ENCODE measurements around the gene ANKH.

ANKH gene

DNA sequence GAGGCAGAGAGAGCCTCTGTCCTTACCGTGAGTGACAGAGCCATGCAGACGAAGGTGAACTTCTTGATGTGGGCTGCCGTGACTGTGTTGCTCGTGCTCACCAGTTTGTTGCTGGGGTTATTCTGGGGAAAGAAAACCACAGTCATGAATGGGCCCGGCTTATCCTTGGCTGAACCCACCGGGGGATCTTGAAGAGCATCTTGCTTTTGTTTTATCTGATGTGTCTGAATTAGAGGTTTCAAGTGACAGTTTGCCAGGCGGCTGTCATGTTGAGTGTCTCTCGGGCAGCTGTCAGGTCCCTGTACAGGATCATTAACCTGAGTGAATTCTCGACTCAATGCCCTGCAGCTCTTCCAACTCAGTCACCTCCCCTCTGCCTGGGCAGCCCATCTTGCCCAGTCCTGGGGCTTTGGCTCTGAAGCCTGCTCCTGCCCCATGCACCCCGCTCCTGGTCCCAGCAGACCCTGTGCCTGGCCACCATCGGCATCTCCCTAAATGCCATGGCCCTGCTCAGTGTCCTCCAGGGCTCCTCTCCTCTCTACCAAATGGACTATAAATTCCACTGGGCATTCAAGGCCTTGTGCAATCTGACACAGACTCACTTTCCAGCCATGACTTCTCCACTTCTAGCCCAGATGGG, 129.7 kb downstream of the ANKH start:
- no peak for TF ChIP-seq EZH2 (IDR thresholded peaks at IDR 0.05; ENCODE audit: borderline replicate concordance, low read depth, low read length, severe bottlenecking)
- TF ChIP-seq, protein P1, sequence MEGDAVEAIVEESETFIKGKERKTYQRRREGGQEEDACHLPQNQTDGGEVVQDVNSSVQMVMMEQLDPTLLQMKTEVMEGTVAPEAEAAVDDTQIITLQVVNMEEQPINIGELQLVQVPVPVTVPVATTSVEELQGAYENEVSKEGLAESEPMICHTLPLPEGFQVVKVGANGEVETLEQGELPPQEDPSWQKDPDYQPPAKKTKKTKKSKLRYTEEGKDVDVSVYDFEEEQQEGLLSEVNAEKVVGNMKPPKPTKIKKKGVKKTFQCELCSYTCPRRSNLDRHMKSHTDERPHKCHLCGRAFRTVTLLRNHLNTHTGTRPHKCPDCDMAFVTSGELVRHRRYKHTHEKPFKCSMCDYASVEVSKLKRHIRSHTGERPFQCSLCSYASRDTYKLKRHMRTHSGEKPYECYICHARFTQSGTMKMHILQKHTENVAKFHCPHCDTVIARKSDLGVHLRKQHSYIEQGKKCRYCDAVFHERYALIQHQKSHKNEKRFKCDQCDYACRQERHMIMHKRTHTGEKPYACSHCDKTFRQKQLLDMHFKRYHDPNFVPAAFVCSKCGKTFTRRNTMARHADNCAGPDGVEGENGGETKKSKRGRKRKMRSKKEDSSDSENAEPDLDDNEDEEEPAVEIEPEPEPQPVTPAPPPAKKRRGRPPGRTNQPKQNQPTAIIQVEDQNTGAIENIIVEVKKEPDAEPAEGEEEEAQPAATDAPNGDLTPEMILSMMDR (IDR thresholded peaks at IDR 0.05; ENCODE audit: borderline replicate concordance, extremely low read depth, low read length, poor library complexity, severe bottlenecking): no peak
- H3K4me1 ChIP-seq (ENCODE audit: insufficient read depth, low read length): peaks cover 26% of the 10 kb centered on the region
- H3K4me3 ChIP-seq (ENCODE audit: low read depth in 1 of 2, low read length in 2 of 2): no peak overlapping the region
- peak overlapping the region; percentile 16; the same call in 1 of the 2 replicates for H3K9ac ChIP-seq (ENCODE audit: low read depth, low read length)
- peak; percentile 77 for DNase-seq
- no peaks in the 10 kb centered on the region for H3K9me3 ChIP-seq (ENCODE audit: insufficient read depth, low read length, severe bottlenecking)
- 0 out of 2 replicates have a peak overlapping the region, but pooled peaks have one; percentile 15 for H3K4me2 ChIP-seq (ENCODE audit: insufficient read depth, low read length)
- H4K20me1 ChIP-seq (ENCODE audit: insufficient read depth, low read length): peaks cover 10% of the 10 kb centered on the region
- no peaks in the 10 kb centered on the region for H3K27me3 ChIP-seq (ENCODE audit: insufficient read depth, low read length, poor library complexity)
- H3K27ac ChIP-seq (ENCODE audit: low read length): peak overlapping the region; percentile 76
- ATAC-seq (ENCODE audit: insufficient read depth, low read depth): peak; percentile 92
- peaks cover 68% of the 10 kb centered on the region for H3K36me3 ChIP-seq (ENCODE audit: insufficient read depth, low read length)
- H2AFZ ChIP-seq (ENCODE audit: low read depth, low read length): no peak overlapping the region
- H3K79me2 ChIP-seq (ENCODE audit: insufficient read depth, low read length): no peaks in the 10 kb centered on the region

DNA sequence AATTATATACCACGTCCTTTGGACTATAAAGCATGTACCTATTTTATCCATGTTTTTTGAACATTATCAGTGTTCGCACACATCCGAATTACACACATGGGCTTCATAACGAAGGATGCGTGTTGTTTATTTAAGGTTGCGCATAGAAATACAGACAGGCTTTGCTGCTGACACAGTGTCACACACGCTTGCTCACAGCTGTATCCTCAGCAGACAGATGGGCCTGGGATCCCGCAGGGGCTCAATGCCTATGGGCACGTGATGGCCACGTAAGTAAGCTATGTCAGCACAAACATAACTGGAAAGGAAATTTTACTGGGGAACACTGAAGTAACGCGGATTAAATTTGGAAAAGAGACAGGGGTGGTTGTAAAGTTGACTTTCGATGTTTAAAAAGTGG, 130.4 kb downstream of the ANKH start:
- ATAC-seq (ENCODE audit: insufficient read depth, low read depth) (no peak), DNase-seq (no peak)
- peaks cover 26% of the 10 kb centered on the region for H3K4me1 ChIP-seq (ENCODE audit: insufficient read depth, low read length)
- peaks cover 10% of the 10 kb centered on the region for H4K20me1 ChIP-seq (ENCODE audit: insufficient read depth, low read length)
- H3K27ac ChIP-seq (ENCODE audit: low read length): no peak overlapping the region
- H3K4me3 ChIP-seq (ENCODE audit: low read depth in 1 of 2, low read length in 2 of 2): no peak overlapping the region
- H3K9me3 ChIP-seq (ENCODE audit: insufficient read depth, low read length, severe bottlenecking): no peaks in the 10 kb centered on the region
- H3K27me3 ChIP-seq (ENCODE audit: insufficient read depth, low read length, poor library complexity): no peaks in the 10 kb centered on the region
- no peaks in the 10 kb centered on the region for H3K79me2 ChIP-seq (ENCODE audit: insufficient read depth, low read length)
- H3K4me2 ChIP-seq (ENCODE audit: insufficient read depth, low read length): no peak overlapping the region
- TF ChIP-seq EZH2 (IDR thresholded peaks at IDR 0.05; ENCODE audit: borderline replicate concordance, low read depth, low read length, severe bottlenecking): no peak
- TF ChIP-seq, protein P1 (IDR thresholded peaks at IDR 0.05; ENCODE audit: borderline replicate concordance, extremely low read depth, low read length, poor library complexity, severe bottlenecking): no peak
- H2AFZ ChIP-seq (ENCODE audit: low read depth, low read length): no peak overlapping the region
- peaks cover 72% of the 10 kb centered on the region for H3K36me3 ChIP-seq (ENCODE audit: insufficient read depth, low read length)
- no peak overlapping the region for H3K9ac ChIP-seq (ENCODE audit: low read depth, low read length)

DNA sequence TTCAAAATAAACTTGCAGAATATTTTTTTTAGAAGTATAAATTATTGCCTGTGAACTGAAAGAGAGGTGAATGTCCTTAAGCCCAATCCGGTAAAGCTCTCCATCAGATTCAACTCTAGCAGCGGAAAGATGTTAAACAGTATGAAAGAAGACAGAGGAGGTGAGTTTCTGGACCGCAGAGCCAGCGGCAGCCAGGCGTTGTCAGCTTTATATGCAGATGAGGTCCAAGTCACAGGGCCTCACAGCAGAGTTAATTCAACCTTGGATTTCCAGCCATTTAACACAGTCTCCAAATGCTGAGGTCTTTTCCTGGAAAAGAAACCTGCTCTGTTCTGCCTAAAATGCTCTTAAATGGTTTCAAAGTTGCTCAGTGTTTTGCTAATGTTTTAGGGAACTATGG, 131.6 kb downstream of the ANKH start:
- H3K4me1 ChIP-seq (ENCODE audit: insufficient read depth, low read length): peaks cover 26% of the 10 kb centered on the region

More for the DNA sequence above, 131.6 kb downstream of the ANKH start:
- Histone ChIP-seq H3K36me3 (ENCODE audit: insufficient read depth, low read length) (peaks cover 69% of the 10 kb centered on the region), H3K4me2 (ENCODE audit: insufficient read depth, low read length) (no peak overlapping the region), H3K79me2 (ENCODE audit: insufficient read depth, low read length) (no peaks in the 10 kb centered on the region), H3K9me3 (ENCODE audit: insufficient read depth, low read length, severe bottlenecking) (no peaks in the 10 kb centered on the region), H3K4me3 (ENCODE audit: low read depth in 1 of 2, low read length in 2 of 2) (no peak overlapping the region), H2AFZ (ENCODE audit: low read depth, low read length) (no peak overlapping the region), H3K27me3 (ENCODE audit: insufficient read depth, low read length, poor library complexity) (no peaks in the 10 kb centered on the region), H3K27ac (ENCODE audit: low read length) (no peak overlapping the region), H3K9ac (ENCODE audit: low read depth, low read length) (no peak overlapping the region), H4K20me1 (ENCODE audit: insufficient read depth, low read length) (peaks cover 10% of the 10 kb centered on the region)
- no peak for ATAC-seq (ENCODE audit: insufficient read depth, low read depth)
- no peak for DNase-seq
- TF ChIP-seq EZH2 (IDR thresholded peaks at IDR 0.05; ENCODE audit: borderline replicate concordance, low read depth, low read length, severe bottlenecking): no peak
- TF ChIP-seq, protein P1 (IDR thresholded peaks at IDR 0.05; ENCODE audit: borderline replicate concordance, extremely low read depth, low read length, poor library complexity, severe bottlenecking): no peak

Data from DND-41 (cell line).